ENCODE data around the gene MIDN.
"Not testable (repeated sequence)": the region's sequence is repeated elsewhere in the genome, so short reads cannot be mapped to it uniquely, and the experiment has no call there.

The MIDN gene

DNA sequence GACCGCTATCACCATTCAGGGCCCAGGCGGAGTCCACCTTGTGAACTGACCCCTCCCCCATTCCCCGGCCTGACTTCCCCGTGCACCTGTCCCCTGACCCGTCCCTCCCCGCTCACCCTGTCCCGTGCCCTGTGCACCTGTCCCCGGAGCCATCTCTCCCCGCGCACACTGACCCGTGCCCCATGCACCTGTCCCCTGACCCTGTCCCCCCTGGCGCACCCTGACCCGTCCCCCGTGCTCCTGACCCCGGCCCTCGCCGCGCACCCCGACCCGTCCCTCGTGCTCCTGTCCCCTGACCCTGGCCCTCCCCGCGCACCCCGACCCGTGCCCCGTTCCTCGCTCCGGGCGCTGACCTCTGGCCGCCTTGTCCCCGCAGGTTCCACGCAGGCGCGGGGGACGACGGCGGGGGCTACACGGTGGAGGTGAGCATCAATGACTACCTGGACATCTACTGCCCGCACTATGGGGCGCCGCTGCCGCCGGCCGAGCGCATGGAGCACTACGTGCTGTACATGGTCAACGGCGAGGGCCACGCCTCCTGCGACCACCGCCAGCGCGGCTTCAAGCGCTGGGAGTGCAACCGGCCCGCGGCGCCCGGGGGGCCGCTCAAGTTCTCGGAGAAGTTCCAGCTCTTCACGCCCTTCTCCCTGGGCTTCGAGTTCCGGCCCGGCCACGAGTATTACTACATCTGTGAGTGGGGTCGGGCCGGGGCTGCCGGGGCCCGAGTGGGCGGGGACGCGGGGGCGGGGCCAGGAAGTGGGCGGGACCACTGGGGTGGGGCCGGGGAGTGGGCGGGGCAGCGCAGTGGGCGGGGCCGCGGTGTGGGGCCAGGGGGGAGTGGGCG lies 47.0 kb downstream of the MIDN start:
- DNase-seq, result peak in 2 of 5 experiments; percentile 42 to 46

DNA sequence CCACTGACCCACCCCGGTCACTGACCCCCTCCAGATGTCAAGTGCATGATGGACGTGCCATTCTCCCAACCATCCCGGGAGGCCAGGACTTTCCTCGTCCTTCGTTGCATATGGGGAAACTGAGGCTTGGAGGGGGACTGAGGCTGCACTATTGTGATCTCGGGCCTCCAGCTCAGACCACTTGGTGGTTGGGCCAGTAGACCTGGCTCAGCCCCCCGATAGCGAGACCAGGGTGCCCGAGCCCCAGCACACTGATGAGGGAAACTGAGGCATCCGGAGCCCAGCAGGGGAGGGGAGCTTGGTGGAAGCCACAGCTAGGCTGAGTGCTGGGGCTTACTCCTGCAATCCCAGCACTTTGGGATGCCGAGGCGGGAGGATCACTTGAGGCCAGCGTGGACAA lies 47.7 kb downstream of the MIDN start:
- DNase-seq, result no peak

DNA sequence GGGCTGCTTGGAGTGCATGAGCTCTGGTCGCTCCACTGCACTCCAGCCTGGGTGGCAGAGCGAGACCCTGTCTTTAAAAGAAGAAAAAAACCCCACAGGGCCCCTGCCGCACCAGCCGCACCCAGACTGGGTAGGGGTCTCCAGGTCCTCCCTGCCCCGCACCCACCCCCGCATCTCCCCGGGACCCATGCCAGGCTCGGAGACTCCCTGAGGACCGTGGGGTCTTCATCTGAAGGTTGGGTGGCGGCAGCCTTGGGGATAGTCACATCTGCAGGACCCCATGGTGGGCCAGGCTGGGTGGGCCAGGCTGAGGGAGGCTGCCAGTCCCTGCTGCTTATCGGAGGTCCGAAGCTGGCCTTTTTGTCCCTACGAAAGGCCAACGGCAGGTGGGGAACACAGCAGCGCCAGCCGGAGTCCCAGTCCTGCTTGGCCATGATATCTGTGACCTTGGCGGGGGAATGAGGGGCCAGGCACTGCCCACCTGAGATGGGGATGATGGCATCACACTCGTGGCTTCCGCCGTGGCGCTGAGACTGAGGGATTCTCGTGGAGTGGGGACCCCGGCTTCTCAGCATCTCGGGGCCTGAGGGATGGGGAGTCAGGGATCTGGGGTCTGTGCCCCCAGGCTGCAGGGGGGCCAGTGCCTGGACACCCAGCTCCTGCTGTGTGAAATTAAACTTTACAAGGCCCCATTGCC lies 48.3 kb downstream of the MIDN start:
- no peak for DNase-seq

DNA sequence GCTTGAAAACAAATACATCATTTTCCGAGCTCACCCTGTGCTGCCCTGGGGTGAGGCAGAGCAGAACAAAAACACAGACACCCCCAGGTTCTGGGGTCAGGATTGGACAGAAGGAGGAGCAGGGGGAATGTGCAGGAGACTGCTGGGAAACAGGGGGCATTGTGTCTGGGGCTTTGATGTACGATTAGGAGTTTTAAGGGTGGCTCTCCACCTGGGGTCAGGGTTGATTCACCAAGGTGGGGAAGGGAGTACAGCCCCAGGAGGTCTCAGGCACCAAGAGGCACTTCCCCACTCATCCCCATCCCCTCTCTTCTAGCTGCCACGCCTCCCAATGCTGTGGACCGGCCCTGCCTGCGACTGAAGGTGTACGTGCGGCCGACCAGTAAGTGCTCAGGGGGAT lies 49.9 kb downstream of the MIDN start:
- DNase-seq, result no peak

DNA sequence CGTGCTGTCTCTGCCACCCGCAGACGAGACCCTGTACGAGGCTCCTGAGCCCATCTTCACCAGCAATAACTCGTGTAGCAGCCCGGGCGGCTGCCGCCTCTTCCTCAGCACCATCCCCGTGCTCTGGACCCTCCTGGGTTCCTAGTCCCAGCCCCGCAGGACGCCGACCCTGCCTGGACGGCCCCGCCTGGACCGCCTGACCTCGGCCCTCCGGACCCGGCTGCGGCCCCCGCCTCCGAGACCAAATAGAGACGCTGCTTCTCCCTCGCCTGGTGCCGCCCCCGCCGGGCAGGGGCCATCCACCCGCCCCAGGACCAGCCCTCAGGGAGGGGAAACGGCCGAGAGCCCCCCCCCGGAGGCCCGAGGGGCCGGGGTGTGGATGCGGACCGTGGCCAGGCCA lies 51.4 kb downstream of the MIDN start:
- DNase-seq, result no peak

DNA sequence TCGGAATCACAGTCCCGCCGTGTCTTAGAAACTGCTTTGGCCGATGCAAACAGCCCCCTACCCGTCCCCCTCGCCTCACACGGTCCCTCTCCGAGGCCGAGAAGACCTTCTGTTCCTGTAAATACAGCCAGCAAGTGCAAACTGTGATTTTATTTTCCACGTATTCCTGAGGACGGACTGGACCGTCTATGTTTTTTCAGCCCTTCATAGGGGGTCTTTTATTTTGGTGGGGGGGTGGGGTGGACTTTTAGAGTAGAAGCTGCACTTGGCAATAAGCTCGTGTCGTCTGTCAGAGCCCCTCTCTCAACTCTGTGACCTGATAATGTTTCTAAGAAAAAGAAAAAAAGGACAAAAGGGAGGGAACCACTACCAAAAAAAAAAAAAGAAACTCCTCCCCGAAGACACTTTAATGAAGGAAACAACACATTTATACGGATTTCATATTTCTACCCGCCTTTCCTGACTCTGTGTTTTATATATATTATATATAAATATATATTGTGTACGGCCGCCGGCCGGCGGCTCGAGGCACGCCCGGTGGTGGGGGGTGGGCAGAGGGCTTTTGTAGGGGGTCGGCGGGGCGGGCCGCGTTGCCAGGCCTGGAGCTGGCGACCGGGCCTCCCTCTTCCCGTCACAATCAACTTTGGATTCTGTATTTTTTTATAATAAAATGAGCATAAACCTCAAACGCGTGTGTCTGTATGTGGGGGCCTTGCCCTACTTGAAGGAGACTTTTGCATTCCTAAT lies 52.5 kb downstream of the MIDN start:
- DNase-seq, result no peak

DNA sequence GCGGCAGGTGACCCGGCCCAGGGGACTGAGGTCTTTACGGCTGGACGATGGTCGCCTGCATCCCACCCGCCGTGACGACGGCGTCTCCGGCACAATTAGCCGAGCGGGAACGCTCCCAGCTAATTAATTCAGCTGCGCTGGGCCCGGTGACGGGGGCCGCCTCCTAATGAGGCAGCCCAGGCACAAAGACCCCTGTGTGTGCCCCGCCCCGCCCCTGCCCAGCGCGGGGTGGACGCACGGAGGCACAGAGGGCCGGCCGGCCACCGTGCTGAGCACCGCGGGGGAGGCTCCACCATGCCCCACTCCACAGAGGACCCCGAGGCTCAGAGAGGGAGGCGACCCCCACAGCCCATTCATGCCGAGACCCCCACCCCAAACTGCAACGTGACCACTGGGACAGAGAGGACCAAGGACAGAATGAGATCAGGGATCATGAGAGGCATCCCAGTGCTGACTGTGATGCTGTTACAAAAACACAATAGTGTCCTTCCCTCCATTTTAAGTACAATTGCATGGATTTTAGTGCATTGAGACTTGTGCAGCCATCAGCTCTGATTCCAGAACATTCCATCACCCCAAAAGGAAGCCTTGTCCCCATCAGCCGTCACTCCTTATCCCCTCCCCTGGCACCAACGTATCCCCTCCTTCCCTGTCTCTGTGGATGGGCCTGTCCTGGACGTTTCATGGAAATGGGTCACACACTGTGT lies 54.3 kb downstream of the MIDN start:
- no peak for DNase-seq

DNA sequence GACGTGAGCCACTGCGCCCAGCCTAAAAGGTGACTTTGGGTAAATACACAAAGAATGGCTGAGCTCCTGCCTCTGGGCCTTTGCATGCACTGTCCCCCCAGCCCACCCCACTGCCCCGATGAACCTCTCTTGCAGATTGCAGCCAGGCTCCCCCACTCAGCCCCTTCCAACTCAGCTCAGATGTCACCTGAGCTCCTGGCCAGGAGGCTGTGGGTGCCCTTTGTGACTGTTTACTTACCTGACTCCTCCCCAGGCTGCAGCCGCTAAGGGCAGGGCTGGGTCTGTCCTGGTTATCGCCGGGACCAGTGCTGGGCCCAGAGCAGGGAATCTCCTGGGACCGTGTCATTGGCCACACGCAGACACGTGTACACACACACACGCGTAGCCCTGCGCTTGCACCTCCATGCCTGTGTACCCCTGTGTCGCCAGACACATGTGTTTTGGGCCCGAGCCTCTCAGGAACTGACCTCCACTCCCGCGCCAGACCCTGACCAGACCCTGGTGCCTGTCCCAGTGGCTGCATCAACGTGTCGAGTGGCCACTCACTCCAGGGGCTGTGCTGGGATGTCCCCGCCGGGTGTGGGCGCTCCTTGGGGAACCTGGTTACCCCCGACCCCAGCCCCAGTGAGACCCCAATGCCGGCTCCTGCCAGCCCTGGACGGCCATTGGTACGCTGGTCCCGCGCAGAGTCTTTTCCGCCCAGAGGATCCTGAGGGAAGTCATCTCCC lies 56.0 kb downstream of the MIDN start:
- DNase-seq, result no peak

DNA sequence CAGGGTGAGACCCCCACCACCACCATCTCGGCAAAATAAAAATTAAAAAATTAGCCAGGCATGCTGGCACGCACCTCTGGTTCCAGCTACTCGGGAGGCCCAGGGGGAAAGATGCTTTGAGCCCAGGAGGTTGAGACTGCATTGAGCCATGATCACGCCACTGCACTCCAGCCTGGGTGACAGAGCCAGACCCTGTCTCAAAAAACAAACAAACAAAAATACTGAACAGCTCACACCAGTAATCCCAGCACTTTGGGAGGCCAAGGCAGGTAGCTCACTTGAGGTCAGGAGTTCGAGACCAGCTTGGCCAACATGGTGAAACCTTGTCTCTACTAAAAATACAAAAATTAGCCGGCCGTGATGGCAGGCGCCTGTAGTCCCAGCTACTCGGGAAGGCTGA lies 57.0 kb downstream of the MIDN start:
- DNase-seq, result not testable (repeated sequence)

DNA sequence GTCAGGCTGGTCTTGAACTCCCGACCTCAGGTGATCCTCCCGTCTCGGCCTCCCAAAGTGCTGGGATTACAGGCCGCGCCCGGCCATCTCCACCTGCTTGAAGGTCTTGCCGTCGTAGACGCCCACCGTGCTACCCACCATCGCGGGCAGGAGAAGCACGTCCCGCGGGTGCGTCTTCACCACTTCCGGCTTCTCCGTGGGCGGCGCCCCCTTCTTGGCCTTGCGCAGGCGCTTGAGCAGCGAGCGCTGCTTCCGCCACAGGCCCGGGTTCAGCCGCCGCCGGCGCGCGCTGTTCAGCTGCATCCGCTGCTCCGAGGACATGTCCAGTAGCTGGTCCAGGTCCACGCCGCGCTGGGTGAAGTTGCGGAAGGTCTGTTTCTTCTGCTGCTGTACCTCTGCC lies 58.9 kb downstream of the MIDN start:
- no peak for DNase-seq

DNA sequence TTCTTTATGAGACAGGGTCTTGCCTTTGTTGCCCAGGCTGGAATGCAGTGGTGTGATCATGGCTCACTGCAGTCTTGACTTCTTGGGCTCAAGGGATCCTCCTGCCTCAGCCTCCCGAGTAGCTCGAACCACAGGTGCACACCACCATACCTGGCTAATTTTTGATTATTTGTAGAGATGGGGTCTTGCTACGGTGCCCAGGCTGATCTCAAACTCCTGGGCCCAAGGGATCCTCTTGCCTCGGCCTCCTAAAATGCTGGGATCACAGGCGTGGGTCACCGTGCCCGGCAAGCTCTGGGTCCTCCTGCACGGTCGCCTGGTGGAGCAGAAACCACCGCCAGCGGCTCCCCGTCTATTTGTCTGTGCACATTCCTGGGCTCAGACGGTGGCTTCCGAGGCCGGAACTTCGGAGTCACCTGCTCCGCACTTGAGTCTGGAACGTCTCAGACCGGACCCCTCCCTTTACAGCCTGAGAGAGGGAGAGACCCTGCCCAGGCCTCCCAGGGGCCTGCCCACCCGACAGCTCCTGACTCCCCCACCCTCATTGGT lies 59.4 kb downstream of the MIDN start:
- DNase-seq, result no peak

DNA sequence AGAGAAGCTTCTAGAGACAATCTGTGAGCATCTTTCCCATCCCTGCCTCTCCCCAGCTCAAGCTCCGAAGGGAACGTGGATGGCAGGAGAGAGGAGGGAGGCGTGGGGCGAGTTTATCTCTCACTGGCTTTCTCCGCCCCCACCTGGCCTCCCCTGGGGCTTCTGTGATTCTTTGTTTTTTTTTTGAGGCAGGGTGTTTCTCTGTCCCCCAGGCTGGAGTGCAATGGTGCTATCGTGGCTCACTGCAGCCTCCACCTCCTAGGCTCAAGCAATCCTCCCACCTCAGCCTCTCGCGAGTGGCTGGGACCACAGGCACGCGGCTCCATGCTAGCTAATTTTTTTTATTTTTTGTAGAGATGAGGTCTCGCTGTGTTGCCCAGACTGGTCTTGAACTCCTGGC lies 60.3 kb downstream of the MIDN start:
- no peak for DNase-seq
